GM23338 (cell line): ENCODE results near the gene FAXDC2. TPM values are rescaled to one million over a fixed set of nuclear protein-coding genes. Genes with fewer than 3 reads are reported as not detected.

Experiments used
- ATAC-seq: fragments of 200-7000 bp; cut with Tn5 transposase; 3 replicates; pipeline ENCODE4 v1.9.1; 2020
- DNase-seq: peaks from one replicate; pipeline ENCODE4 v3.0.0-alpha.2; 2015; ENCODE audit warnings: low spot score
- H2AFZ ChIP-seq: fragments of 200-600 bp; sonication (generic); 2 replicates; pipeline ENCODE4 v1.8.0; 2016; ENCODE audit warnings: antibody characterized with exemption, mild to moderate bottlenecking, moderate library complexity
- H3F3A ChIP-seq: fragments of 200-600 bp; sonication (generic); replicated peaks from 2 replicates; pipeline ENCODE4 v1.8.0; 2017; ENCODE audit warnings: antibody characterized with exemption, mixed run types, low read depth
- H3K27ac ChIP-seq: fragments of 200-600 bp; sonication (generic); 2 replicates; pipeline ENCODE4 v1.6.1; 2016; ENCODE audit warnings: low read depth
- H3K27me3 ChIP-seq: fragments of 200-600 bp; sonication (generic); 2 replicates; pipeline ENCODE4 v1.8.0; 2016; ENCODE audit warnings: mild to moderate bottlenecking, mixed run types, moderate library complexity; ENCODE audit not compliant: insufficient read depth
- H3K36me3 ChIP-seq: fragments of 200-600 bp; sonication (generic); 2 replicates; pipeline ENCODE4 v1.8.0; 2016; ENCODE audit warnings: mild to moderate bottlenecking; ENCODE audit not compliant: insufficient read depth
- H3K4me1 ChIP-seq: fragments of 200-600 bp; sonication (generic); 2 replicates; pipeline ENCODE4 v1.8.0; 2016; ENCODE audit warnings: mild to moderate bottlenecking, moderate library complexity; ENCODE audit not compliant: insufficient read depth
- H3K4me2 ChIP-seq: fragments of 200-600 bp; sonication (generic); 2 replicates; pipeline ENCODE4 v1.7.1; 2017; ENCODE audit warnings: mixed run types
- H3K4me3 ChIP-seq: fragments of 200-600 bp; sonication (generic); 2 replicates; pipeline ENCODE4 v1.6.1; 2016; ENCODE audit warnings: mixed run types
- H3K79me2 ChIP-seq: fragments of 200-600 bp; sonication (generic); replicated peaks from 2 replicates; pipeline ENCODE4 v1.8.0; 2017; ENCODE audit warnings: mild to moderate bottlenecking; ENCODE audit not compliant: insufficient read depth
- H3K9me2 ChIP-seq: fragments of 200-600 bp; sonication (generic); 2 replicates; pipeline ENCODE4 v1.8.0; 2017; ENCODE audit not compliant: insufficient read depth
- H4K20me1 ChIP-seq: fragments of 200-600 bp; sonication (generic); replicated peaks from 2 replicates; pipeline ENCODE4 v1.8.0; 2017; ENCODE audit warnings: mild to moderate bottlenecking; ENCODE audit not compliant: insufficient read depth
- H3K27ac Mint-ChIP-seq: 2 replicates; pipeline ENCODE4 v1.8.0; 2020; ENCODE audit warnings: inconsistent platforms, mild to moderate bottlenecking, moderate library complexity, mixed read lengths
- H3K27me3 Mint-ChIP-seq: 3 replicates; pipeline ENCODE4 v1.8.0; 2022; ENCODE audit warnings: low read depth, mild to moderate bottlenecking, moderate library complexity, mixed read lengths, inconsistent platforms; ENCODE audit not compliant: insufficient read depth, poor library complexity
- H3K36me3 Mint-ChIP-seq: 3 replicates; pipeline ENCODE4 v1.8.0; 2021; ENCODE audit warnings: low read depth, mild to moderate bottlenecking, inconsistent platforms, moderate library complexity, mixed read lengths
- H3K4me1 Mint-ChIP-seq: 3 replicates; pipeline ENCODE4 v1.8.0; 2020; ENCODE audit warnings: mild to moderate bottlenecking, inconsistent platforms, mixed read lengths
- H3K4me3 Mint-ChIP-seq: 3 replicates; pipeline ENCODE4 v1.8.0; 2021; ENCODE audit warnings: moderate library complexity, mild to moderate bottlenecking, inconsistent platforms, mixed read lengths
- H3K9me3 Mint-ChIP-seq: 3 replicates; pipeline ENCODE4 v1.8.0; 2020; ENCODE audit warnings: moderate library complexity, mild to moderate bottlenecking, inconsistent platforms, mixed read lengths
- CREB1 ChIP-seq: fragments of 250-450 bp; sonication (Bioruptor Pico); IDR thresholded peaks from 2 replicates; pipeline ENCODE4 v1.5.0; 2020; ENCODE audit warnings: low read depth, mild to moderate bottlenecking, moderate library complexity
- EZH2 ChIP-seq: fragments of 200-600 bp; sonication (generic); IDR thresholded peaks from one replicate; pipeline ENCODE4 v1.8.0; 2017; ENCODE audit warnings: antibody characterized with exemption, mild to moderate bottlenecking, low read depth; ENCODE audit not compliant: unreplicated experiment
- EZH2phosphoT487 ChIP-seq: fragments of 200-600 bp; sonication (generic); IDR thresholded peaks from one replicate; pipeline ENCODE4 v1.8.1; 2018; ENCODE audit warnings: antibody characterized with exemption; ENCODE audit not compliant: unreplicated experiment
- JUNB ChIP-seq: IDR thresholded peaks from one replicate; pipeline ENCODE4 v1.6.1; 2016; ENCODE audit warnings: antibody characterized with exemption; ENCODE audit not compliant: unreplicated experiment
- NANOG ChIP-seq: IDR thresholded peaks from 2 replicates; pipeline ENCODE4 v1.6.1; 2016; ENCODE audit warnings: antibody characterized with exemption, borderline replicate concordance
- POLR2AphosphoS5 ChIP-seq: IDR thresholded peaks from 2 replicates; pipeline ENCODE4 v1.6.1; 2016; ENCODE audit warnings: antibody characterized with exemption, low read depth
- STAT1 ChIP-seq: IDR thresholded peaks from one replicate; pipeline ENCODE4 v1.6.1; 2016; ENCODE audit warnings: antibody characterized with exemption; ENCODE audit not compliant: unreplicated experiment
- ZNF114 ChIP-seq: fragments of 250-450 bp; sonication (Bioruptor Pico); IDR thresholded peaks from 2 replicates; pipeline ENCODE4 v1.5.0; 2020; ENCODE audit warnings: mild to moderate bottlenecking, moderate library complexity
- ZNF331 ChIP-seq: fragments of 250-450 bp; sonication (Bioruptor Pico); IDR thresholded peaks from 2 replicates; pipeline ENCODE4 v1.5.0; 2020; ENCODE audit warnings: low read depth, mild to moderate bottlenecking, moderate library complexity
- polyA plus RNA-seq: library from polyadenylated mRNA; unstranded; fragments of >200 nt; fragmentation: Nextera tagmentation; extraction: Ambion mirVana; gene quantifications from 2 replicates; pipeline ENCODE4 v1.2.1, GENCODE V29; 2016
- total RNA-seq: library from RNA; depleted of rRNA; stranded (reverse); fragments of >200 nt; shearing (Covaris generic); gene quantifications from 2 replicates; pipeline ENCODE4 v1.2.3, GENCODE V29; 2014
- TF ChIP-seq, protein P1 (sequence below): fragments of 250-450 bp; sonication (Bioruptor Pico); IDR thresholded peaks from 2 replicates; pipeline ENCODE4 v1.5.0; 2020; ENCODE audit warnings: mild to moderate bottlenecking, moderate library complexity
- TF ChIP-seq, protein P2 (sequence below), 2 experiments: fragments of 200-600 bp in 1 of 2; sonication (generic) in 1 of 2; conservative IDR thresholded peaks; 2 replicates each; pipeline versions ENCODE4 v1.5.1 to v1.6.1; 2016 to 2017; ENCODE audit warnings: antibody characterized with exemption in 2 of 2, low read depth in 2 of 2, mild to moderate bottlenecking in 2 of 2, moderate library complexity in 1 of 2
- TF ChIP-seq, protein P3 (sequence below): IDR thresholded peaks from one replicate; pipeline ENCODE4 v1.6.1; 2018; ENCODE audit warnings: antibody characterized with exemption; ENCODE audit not compliant: unreplicated experiment
- TF ChIP-seq, protein P4 (sequence below): IDR thresholded peaks from 2 replicates; pipeline ENCODE4 v1.6.1; 2016; ENCODE audit warnings: antibody characterized with exemption

The FAXDC2 gene
- total and polyA plus RNA-seq, 2 experiments from 2014 or later: 4.0 to 4.6 TPM

DNA sequence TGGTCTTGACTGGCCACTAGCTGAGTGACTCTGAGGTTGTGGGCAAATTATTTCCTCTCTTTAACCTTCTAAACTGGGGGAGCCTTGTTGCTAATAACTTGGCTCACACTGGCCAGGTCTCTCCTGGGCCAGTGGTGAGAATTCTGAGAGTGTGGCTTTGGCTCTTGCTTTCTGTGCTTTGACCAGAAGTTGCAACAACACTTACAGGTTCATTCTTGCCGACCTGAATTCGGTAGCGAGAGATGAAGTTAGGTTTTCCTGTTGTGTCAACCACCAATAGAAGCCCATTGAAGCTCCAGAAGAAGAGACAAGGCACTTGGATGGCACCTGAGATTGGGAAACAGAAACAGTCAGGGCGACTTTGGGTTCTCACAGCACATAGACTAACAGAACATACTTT is 19.8 kb downstream of the FAXDC2 start:
- no peak overlapping the region for H3K4me3 Mint-ChIP-seq
- Histone ChIP-seq H3K4me1 (no peaks in the 10 kb centered on the region), H3K9me2 (no peaks in the 10 kb centered on the region), H4K20me1 (no peaks in the 10 kb centered on the region; the same call in 1 of the 2 replicates), H2AFZ (no peak overlapping the region), H3K27ac (no peak overlapping the region), H3K4me3 (no peak overlapping the region), H3F3A (peaks cover 7% of the 10 kb centered on the region; the same call in 1 of the 2 replicates), H3K36me3 (peaks cover 3% of the 10 kb centered on the region; the same call in 1 of the 2 replicates), H3K4me2 (no peak overlapping the region), H3K79me2 (no peaks in the 10 kb centered on the region), H3K27me3 (no peaks in the 10 kb centered on the region)
- peaks cover 24% of the 10 kb centered on the region for H3K36me3 Mint-ChIP-seq
- TF ChIP-seq, protein P1, sequence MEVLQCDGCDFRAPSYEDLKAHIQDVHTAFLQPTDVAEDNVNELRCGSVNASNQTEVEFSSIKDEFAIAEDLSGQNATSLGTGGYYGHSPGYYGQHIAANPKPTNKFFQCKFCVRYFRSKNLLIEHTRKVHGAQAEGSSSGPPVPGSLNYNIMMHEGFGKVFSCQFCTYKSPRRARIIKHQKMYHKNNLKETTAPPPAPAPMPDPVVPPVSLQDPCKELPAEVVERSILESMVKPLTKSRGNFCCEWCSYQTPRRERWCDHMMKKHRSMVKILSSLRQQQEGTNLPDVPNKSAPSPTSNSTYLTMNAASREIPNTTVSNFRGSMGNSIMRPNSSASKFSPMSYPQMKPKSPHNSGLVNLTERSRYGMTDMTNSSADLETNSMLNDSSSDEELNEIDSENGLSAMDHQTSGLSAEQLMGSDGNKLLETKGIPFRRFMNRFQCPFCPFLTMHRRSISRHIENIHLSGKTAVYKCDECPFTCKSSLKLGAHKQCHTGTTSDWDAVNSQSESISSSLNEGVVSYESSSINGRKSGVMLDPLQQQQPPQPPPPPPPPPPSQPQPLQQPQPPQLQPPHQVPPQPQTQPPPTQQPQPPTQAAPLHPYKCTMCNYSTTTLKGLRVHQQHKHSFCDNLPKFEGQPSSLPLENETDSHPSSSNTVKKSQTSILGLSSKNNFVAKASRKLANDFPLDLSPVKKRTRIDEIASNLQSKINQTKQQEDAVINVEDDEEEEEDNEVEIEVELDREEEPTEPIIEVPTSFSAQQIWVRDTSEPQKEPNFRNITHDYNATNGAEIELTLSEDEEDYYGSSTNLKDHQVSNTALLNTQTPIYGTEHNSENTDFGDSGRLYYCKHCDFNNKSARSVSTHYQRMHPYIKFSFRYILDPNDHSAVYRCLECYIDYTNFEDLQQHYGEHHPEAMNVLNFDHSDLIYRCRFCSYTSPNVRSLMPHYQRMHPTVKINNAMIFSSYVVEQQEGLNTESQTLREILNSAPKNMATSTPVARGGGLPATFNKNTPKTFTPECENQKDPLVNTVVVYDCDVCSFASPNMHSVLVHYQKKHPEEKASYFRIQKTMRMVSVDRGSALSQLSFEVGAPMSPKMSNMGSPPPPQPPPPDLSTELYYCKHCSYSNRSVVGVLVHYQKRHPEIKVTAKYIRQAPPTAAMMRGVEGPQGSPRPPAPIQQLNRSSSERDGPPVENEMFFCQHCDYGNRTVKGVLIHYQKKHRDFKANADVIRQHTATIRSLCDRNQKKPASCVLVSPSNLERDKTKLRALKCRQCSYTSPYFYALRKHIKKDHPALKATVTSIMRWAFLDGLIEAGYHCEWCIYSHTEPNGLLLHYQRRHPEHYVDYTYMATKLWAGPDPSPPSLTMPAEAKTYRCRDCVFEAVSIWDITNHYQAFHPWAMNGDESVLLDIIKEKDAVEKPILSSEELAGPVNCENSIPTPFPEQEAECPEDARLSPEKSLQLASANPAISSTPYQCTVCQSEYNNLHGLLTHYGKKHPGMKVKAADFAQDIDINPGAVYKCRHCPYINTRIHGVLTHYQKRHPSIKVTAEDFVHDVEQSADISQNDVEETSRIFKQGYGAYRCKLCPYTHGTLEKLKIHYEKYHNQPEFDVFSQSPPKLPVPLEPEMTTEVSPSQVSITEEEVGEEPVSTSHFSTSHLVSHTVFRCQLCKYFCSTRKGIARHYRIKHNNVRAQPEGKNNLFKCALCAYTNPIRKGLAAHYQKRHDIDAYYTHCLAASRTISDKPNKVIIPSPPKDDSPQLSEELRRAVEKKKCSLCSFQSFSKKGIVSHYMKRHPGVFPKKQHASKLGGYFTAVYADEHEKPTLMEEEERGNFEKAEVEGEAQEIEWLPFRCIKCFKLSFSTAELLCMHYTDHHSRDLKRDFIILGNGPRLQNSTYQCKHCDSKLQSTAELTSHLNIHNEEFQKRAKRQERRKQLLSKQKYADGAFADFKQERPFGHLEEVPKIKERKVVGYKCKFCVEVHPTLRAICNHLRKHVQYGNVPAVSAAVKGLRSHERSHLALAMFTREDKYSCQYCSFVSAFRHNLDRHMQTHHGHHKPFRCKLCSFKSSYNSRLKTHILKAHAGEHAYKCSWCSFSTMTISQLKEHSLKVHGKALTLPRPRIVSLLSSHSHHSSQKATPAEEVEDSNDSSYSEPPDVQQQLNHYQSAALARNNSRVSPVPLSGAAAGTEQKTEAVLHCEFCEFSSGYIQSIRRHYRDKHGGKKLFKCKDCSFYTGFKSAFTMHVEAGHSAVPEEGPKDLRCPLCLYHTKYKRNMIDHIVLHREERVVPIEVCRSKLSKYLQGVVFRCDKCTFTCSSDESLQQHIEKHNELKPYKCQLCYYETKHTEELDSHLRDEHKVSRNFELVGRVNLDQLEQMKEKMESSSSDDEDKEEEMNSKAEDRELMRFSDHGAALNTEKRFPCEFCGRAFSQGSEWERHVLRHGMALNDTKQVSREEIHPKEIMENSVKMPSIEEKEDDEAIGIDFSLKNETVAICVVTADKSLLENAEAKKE (CRISPR knock-in tag): no peak
- TF ChIP-seq EZH2 (no peak), POLR2AphosphoS5 (no peak), NANOG (no peak), STAT1 (no peak), EZH2phosphoT487 (no peak), ZNF331 (CRISPR knock-in tag) (no peak), ZNF114 (CRISPR knock-in tag) (no peak), CREB1 (CRISPR knock-in tag) (no peak), JUNB (no peak)
- TF ChIP-seq, protein P2, sequence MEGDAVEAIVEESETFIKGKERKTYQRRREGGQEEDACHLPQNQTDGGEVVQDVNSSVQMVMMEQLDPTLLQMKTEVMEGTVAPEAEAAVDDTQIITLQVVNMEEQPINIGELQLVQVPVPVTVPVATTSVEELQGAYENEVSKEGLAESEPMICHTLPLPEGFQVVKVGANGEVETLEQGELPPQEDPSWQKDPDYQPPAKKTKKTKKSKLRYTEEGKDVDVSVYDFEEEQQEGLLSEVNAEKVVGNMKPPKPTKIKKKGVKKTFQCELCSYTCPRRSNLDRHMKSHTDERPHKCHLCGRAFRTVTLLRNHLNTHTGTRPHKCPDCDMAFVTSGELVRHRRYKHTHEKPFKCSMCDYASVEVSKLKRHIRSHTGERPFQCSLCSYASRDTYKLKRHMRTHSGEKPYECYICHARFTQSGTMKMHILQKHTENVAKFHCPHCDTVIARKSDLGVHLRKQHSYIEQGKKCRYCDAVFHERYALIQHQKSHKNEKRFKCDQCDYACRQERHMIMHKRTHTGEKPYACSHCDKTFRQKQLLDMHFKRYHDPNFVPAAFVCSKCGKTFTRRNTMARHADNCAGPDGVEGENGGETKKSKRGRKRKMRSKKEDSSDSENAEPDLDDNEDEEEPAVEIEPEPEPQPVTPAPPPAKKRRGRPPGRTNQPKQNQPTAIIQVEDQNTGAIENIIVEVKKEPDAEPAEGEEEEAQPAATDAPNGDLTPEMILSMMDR (conservative IDR thresholded peaks at IDR 0.05; ENCODE audit: low read depth in 2 of 2): no peak
- TF ChIP-seq, protein P3, sequence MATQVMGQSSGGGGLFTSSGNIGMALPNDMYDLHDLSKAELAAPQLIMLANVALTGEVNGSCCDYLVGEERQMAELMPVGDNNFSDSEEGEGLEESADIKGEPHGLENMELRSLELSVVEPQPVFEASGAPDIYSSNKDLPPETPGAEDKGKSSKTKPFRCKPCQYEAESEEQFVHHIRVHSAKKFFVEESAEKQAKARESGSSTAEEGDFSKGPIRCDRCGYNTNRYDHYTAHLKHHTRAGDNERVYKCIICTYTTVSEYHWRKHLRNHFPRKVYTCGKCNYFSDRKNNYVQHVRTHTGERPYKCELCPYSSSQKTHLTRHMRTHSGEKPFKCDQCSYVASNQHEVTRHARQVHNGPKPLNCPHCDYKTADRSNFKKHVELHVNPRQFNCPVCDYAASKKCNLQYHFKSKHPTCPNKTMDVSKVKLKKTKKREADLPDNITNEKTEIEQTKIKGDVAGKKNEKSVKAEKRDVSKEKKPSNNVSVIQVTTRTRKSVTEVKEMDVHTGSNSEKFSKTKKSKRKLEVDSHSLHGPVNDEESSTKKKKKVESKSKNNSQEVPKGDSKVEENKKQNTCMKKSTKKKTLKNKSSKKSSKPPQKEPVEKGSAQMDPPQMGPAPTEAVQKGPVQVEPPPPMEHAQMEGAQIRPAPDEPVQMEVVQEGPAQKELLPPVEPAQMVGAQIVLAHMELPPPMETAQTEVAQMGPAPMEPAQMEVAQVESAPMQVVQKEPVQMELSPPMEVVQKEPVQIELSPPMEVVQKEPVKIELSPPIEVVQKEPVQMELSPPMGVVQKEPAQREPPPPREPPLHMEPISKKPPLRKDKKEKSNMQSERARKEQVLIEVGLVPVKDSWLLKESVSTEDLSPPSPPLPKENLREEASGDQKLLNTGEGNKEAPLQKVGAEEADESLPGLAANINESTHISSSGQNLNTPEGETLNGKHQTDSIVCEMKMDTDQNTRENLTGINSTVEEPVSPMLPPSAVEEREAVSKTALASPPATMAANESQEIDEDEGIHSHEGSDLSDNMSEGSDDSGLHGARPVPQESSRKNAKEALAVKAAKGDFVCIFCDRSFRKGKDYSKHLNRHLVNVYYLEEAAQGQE: no peak
- TF ChIP-seq, protein P4, sequence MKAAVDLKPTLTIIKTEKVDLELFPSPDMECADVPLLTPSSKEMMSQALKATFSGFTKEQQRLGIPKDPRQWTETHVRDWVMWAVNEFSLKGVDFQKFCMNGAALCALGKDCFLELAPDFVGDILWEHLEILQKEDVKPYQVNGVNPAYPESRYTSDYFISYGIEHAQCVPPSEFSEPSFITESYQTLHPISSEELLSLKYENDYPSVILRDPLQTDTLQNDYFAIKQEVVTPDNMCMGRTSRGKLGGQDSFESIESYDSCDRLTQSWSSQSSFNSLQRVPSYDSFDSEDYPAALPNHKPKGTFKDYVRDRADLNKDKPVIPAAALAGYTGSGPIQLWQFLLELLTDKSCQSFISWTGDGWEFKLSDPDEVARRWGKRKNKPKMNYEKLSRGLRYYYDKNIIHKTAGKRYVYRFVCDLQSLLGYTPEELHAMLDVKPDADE: no peak
- no peak overlapping the region for H3K27ac Mint-ChIP-seq
- H3K4me1 Mint-ChIP-seq: peaks cover 5% of the 10 kb centered on the region; the same call in 2 of the 3 replicates
- no peaks in the 10 kb centered on the region for H3K9me3 Mint-ChIP-seq
- no peak for ATAC-seq
- DNase-seq: no peak
- peaks cover 2% of the 10 kb centered on the region for H3K27me3 Mint-ChIP-seq
